ENCODE measurements around the gene TBC1D22B.
A peak's percentile ranks its signal among the peaks of the same experiment; 100 is the strongest.

The TBC1D22B gene

GRCh38 chr6:37381579-37381978 lies 124.0 kb downstream of the TBC1D22B start (continued):
- TF ChIP-seq ZNF449 (tag by site-specific recombination; IDR thresholded peaks at IDR 0.05) (no peak), CTCF (tag by site-specific recombination; IDR thresholded peaks at IDR 0.05) (peak; percentile 40; the same call in 1 of the 2 replicates), ZNF335 (tag by site-specific recombination; conservative IDR thresholded peaks at IDR 0.05) (no peak), ZNF362 (tag by site-specific recombination; IDR thresholded peaks at IDR 0.05) (peak; percentile 73; the same call in 1 of the 2 replicates), ZNF26 (tag by site-specific recombination; IDR thresholded peaks at IDR 0.05) (no peak), ZBTB21 (tag by site-specific recombination; IDR thresholded peaks at IDR 0.05) (no peak), ZNF398 (tag by site-specific recombination; IDR thresholded peaks at IDR 0.05) (no peak), ZNF24 (tag by site-specific recombination; IDR thresholded peaks at IDR 0.05) (0 out of 2 replicates have a peak, but pooled peaks have one; percentile 24)

All from HEK293 (cell line).